ENCODE measurements around the gene CDH23. TPM values are rescaled to one million over a fixed set of nuclear protein-coding genes. Genes with fewer than 3 reads are reported as not detected.
A peak's percentile ranks its signal among the peaks of the same experiment; 100 is the strongest.

CDH23 gene
- total RNA-seq (2021) (7.8 and 13.3 TPM in 2 replicates), Bru-seq, nascent RNA (percentile 36 among the genes with signal in this experiment), BruChase-seq, experiment 1, labeled RNA remaining after a 2-hour chase (percentile 32 among the genes with signal in this experiment), BruChase-seq, experiment 2, labeled RNA remaining after a 6-hour chase (percentile 23 among the genes with signal in this experiment)
- long read RNA-seq, partial matches to known transcripts: 2 of 29 reads
- long read RNA-seq, other reads (novel, unspliced or antisense): 27 of 29 reads

- ChIA-PET CTCF (interaction anchor here (0.6 to 0.9 kb wide), 4 partner anchors 33 to 133 kb away, joined by 3 to 9 read pairs (median 6); no protein-coding TSS in a partner anchor), POLR2A (ENCODE audit: unreplicated experiment) (interaction anchor here (0.6 to 0.8 kb wide), 2 partner anchors 85 to 171 kb away, joined by 3 to 7 read pairs; no protein-coding TSS in a partner anchor)
- Histone ChIP-seq H3K4me2 (peak within 1 kb of the TSS; percentile 96), H3K27me3 (ENCODE audit: insufficient read depth, low read depth) (peaks cover 8% of the 10 kb centered on the region; the same call in 1 of the 2 replicates), H3K36me3 (ENCODE audit: low read depth) (no peaks in the 10 kb centered on the region), H3K4me1 (replicated peaks; ENCODE audit: insufficient read depth) (peaks cover 35% of the 10 kb centered on the region), H3K27ac (no peak within 1 kb of the TSS), H3K9me2 (ENCODE audit: insufficient read depth) (no peaks in the 10 kb centered on the region), H4K20me1 (ENCODE audit: insufficient read depth) (no peaks in the 10 kb centered on the region), H3F3A (ENCODE audit: insufficient read depth, low read depth) (peaks cover 28% of the 10 kb centered on the region; the same call in 1 of the 2 replicates), H3K79me2 (ENCODE audit: low read depth) (no peaks in the 10 kb centered on the region), H3K4me3 (peak within 1 kb of the TSS; percentile 68), H3K9me3 (ENCODE audit: insufficient read depth, low read depth) (no peaks in the 10 kb centered on the region), H2AFZ (peak within 1 kb of the TSS; percentile 86)
- BruUV-seq (replicated peaks): no TSS peak
- TF ChIP-seq EZH2 (IDR thresholded peaks at IDR 0.05; ENCODE audit: low read depth): no peak
- no peak for TF ChIP-seq CTCF (conservative IDR thresholded peaks at IDR 0.05)
- DNase-seq: peak in 1 of 2 experiments; percentile 54
- intact Hi-C loops (cut with micrococcal nuclease; ENCODE audit: unreplicated experiment): loop anchor here (1.0 to 10.0 kb wide), 7 partner anchors 78 to 648 kb away; partner anchors contain the start of gene SLC29A3
These were observed at the start of gene CDH23 for GRCh38 chr10:71396711-71397295. Gene CDH23 (plus strand): TSS chr10:71396920. CDS start chr10:71439832, 42,912 bp downstream.

- H3K79me2 ChIP-seq (ENCODE audit: low read depth): 0 out of 2 replicates have a peak, but pooled peaks cover 8% of the 10 kb centered on the region
- TF ChIP-seq CTCF (conservative IDR thresholded peaks at IDR 0.05) (no peak), EZH2 (IDR thresholded peaks at IDR 0.05; ENCODE audit: low read depth) (no peak)
- ChIA-PET CTCF (interaction anchor here (0.7 to 1.0 kb wide), 2 partner anchors 10 to 29 kb away, joined by 3 read pairs; no protein-coding TSS in a partner anchor), POLR2A (ENCODE audit: unreplicated experiment) (no interaction called here)
- no peaks in the 10 kb centered on the region for H3K27me3 ChIP-seq (ENCODE audit: insufficient read depth, low read depth)
- DNase-seq: no peak
- H3F3A ChIP-seq (ENCODE audit: insufficient read depth, low read depth): peaks cover 22% of the 10 kb centered on the region
- peak overlapping the region; percentile 22; the same call in 1 of the 2 replicates for H3K4me2 ChIP-seq
- H3K9me2 ChIP-seq (ENCODE audit: insufficient read depth): no peaks in the 10 kb centered on the region
- peaks cover 62% of the 10 kb centered on the region for H3K4me1 ChIP-seq (replicated peaks; ENCODE audit: insufficient read depth)
- H2AFZ ChIP-seq: no peak overlapping the region
- no TSS peak for BruUV-seq (replicated peaks)
- no peak overlapping the region for H3K27ac ChIP-seq
- H3K9me3 ChIP-seq (ENCODE audit: insufficient read depth, low read depth): no peaks in the 10 kb centered on the region; the same call in 1 of the 2 replicates
- H4K20me1 ChIP-seq (ENCODE audit: insufficient read depth): no peaks in the 10 kb centered on the region
- intact Hi-C loops (cut with micrococcal nuclease; ENCODE audit: unreplicated experiment): loop anchor here (2.0 kb wide), 1 partner anchor 17 kb away; no protein-coding TSS in a partner anchor
- no peak overlapping the region for H3K4me3 ChIP-seq
- no peaks in the 10 kb centered on the region; the same call in 1 of the 2 replicates for H3K36me3 ChIP-seq (ENCODE audit: low read depth)
These were observed 48.9 kb upstream of the CDH23 start for GRCh38 chr10:71347587-71348395.

GRCh38 chr10:71348850-71349249, 47.9 kb upstream of the CDH23 start:
- ChIA-PET POLR2A (ENCODE audit: unreplicated experiment) (interaction anchor here (0.6 kb wide), 1 partner anchor 8 kb away, joined by 5 read pairs; no protein-coding TSS in a partner anchor), CTCF (no interaction called here)
- DNase-seq: no peak
- BruUV-seq (replicated peaks): no TSS peak
- H3K27ac ChIP-seq: no peak overlapping the region
- H3K79me2 ChIP-seq (ENCODE audit: low read depth): 0 out of 2 replicates have a peak, but pooled peaks cover 8% of the 10 kb centered on the region
- no peaks in the 10 kb centered on the region for H3K9me2 ChIP-seq (ENCODE audit: insufficient read depth)
- intact Hi-C loops (cut with micrococcal nuclease; ENCODE audit: unreplicated experiment): loop anchor here (1.0 to 2.0 kb wide), 3 partner anchors 9 to 30 kb away; partner anchors contain the start of gene SLC29A3
- no peaks in the 10 kb centered on the region for H3K27me3 ChIP-seq (ENCODE audit: insufficient read depth, low read depth)
- H3K4me3 ChIP-seq: no peak overlapping the region
- H3K4me1 ChIP-seq (replicated peaks; ENCODE audit: insufficient read depth): peaks cover 52% of the 10 kb centered on the region
- no peaks in the 10 kb centered on the region; the same call in 1 of the 2 replicates for H3K36me3 ChIP-seq (ENCODE audit: low read depth)
- H4K20me1 ChIP-seq (ENCODE audit: insufficient read depth): no peaks in the 10 kb centered on the region
- peaks cover 11% of the 10 kb centered on the region for H3F3A ChIP-seq (ENCODE audit: insufficient read depth, low read depth)
- no peaks in the 10 kb centered on the region; the same call in 1 of the 2 replicates for H3K9me3 ChIP-seq (ENCODE audit: insufficient read depth, low read depth)
- TF ChIP-seq EZH2 (IDR thresholded peaks at IDR 0.05; ENCODE audit: low read depth) (no peak), CTCF (conservative IDR thresholded peaks at IDR 0.05) (no peak)
- H3K4me2 ChIP-seq: peak overlapping the region; percentile 10; the same call in 1 of the 2 replicates
- H2AFZ ChIP-seq: no peak overlapping the region
